NCI-H187 (cell line): ENCODE measurements around the gene CDK5R1.

Source experiments
- DNase-seq, 2 experiments: peaks; one replicate each; lab custom pipeline; 2025; lab: John Stamatoyannopoulos, UW

The CDK5R1 gene

DNA sequence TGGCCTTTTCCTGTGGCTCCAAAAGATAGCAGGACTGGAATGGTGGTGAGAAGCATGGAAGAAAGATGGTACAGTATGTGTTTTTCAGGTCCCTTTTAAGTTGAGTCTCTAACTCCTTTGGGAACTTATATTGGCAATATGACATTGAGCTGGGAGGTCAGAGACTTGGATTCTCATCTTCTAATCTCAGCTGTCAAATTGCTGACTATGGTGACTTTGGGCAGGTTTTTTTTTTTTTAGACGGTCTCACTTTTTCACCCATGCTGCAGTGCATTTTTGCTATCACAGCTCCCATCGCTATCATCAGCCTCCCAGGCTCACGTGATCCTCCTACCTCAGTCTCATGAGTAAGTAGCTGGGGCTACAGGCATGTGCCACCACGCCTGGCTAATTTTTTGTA lies 15.1 kb upstream of the CDK5R1 start:
- no peak for DNase-seq

DNA sequence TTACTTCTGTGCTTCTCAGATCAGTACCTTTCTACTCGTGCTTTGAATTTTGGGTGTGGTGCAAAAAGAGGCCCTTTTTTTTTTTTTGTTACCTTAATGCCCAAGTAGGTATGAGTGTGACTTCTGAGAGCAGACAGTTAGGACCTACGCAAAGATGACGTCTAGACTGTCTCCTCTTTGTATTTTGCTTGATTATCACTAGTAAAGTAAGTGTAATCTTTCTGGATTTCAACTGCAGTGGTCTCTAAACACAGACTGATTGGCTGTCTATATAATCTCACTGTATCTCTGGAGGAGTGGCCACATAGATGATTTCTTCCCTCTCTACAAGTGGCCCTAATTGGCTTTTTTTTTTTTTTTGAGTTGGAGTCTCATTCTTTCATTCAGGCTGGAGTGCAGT lies 11.5 kb upstream of the CDK5R1 start:
- no peak for DNase-seq

DNA sequence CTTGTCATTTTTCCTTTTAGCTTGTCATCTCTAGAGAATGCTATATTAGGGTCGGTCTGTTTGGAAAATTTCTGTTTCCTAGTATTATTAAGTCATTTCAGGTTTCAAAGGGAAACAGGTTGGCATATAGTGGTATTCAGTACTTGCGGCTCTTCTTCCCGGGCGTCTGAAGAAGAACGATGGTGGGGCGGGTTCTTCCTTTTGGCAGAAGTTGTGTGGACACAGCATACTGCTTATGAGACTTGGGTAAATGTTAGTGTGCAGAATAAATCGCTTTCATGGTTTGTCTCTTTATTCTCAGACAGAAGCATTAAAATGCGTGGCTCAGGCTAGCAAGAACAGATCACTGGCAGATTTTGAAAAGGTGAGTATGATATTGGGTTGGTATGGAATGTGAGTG lies 9.6 kb upstream of the CDK5R1 start:
- DNase-seq: no peak

DNA sequence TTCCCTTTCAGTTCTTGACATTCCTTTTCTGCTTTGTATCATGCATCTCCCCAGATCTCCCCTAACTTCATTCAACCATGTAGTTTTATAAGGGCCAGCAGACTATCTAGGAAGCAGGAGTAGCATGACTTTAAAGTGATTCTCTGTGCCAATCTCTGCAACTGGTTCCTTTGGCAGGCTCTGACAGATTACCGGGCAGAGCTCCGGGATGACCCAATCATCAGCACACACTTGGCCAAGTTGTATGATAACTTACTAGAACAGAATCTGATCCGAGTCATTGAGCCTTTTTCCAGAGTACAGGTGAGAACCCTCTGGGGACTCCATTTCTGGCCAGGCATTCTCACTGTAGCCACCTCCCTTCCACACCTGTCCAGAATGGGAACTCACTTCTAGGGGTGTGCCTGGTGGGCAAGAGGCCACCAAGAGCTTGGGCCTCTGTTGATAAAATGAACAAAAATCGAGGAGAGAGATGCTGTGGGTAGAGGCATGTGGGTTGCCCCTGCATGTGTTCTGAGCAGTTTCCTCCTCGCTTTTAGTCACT lies 7.6 kb upstream of the CDK5R1 start:
- DNase-seq: no peak

DNA sequence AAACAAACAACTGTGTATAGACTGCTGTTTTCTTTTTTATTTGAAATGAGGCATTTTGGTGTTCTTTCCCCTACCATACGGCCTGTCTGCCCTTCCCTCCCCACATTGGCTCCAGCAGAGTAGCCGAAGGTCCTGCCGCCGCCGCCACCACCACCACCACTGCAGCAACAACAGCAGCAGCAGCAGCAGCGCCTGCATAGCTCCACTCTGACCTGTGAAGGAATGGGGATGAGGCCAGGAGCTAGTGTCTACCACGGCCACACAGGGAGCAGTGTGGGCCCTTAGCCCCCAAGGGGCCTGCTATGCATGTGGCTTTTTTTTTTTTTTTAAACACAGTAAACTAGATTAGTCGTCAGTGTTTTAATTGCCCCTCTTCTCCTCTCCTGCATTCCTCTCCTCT lies 5.6 kb upstream of the CDK5R1 start:
- no peak for DNase-seq

DNA sequence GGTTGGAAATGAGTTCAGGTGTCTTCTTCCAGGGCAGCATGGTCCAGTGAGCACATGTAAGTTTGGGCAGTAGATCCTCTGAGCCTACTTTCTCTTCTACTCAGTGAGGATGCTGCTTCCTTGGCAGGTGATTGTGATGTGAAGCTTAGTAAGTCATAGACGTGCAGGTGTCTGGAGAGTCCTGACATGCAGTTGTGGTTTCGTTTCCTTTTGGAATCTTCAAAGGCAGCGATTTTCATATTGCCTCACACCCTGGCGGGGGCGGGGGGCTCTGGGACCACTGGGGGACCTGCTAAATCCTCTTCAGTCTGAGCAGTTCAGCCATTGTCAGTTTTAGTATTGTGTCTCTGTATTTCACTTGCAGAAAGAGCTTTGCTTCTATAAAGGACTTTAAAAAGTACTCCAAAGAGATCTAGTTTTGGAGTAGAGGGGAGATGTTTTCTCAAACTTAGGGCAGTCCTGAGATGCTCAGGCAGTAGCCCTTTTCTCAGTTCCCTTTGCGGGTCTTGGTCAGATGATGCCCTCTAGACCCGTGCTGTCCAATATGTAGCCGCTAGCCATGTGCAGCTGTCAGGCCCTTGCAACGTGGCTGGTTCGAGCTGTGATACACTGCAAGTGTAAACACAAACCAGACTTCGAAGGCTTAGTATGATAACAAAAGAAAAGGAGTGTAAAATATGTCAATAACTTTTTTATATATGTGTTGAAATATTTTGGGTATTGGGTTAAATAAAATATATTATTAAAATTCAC lies 4.0 kb upstream of the CDK5R1 start:
- no peak for DNase-seq

DNA sequence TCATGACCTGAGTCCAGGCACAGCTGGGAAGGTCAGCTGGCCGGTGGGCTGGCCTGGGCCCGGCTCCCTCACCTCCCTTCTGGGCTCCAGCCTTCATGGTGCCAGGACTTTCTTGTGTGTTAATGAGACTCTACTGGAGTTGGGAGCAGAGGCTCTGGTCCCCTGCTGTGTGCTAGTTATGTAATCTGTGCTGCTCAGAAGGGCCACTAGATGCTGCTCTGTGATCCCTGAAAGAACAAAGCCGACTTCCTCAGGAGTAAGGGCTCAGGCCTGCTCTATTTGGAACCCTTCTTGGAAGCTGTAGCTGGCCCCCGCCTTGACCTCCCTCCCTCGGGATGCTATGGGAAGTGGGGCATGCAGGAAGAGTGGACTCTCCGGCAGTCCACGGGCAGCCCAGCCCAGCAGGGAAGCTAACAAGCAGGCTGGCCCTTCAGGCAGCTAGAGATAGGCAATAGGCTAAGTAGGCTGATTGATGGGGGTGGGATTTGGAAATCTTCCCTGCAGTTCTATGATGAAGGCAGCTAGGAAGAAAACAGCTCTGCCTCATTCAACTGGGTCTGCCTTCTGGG lies 3.3 kb upstream of the CDK5R1 start:
- peak; percentile 25 to 29 for DNase-seq

DNA sequence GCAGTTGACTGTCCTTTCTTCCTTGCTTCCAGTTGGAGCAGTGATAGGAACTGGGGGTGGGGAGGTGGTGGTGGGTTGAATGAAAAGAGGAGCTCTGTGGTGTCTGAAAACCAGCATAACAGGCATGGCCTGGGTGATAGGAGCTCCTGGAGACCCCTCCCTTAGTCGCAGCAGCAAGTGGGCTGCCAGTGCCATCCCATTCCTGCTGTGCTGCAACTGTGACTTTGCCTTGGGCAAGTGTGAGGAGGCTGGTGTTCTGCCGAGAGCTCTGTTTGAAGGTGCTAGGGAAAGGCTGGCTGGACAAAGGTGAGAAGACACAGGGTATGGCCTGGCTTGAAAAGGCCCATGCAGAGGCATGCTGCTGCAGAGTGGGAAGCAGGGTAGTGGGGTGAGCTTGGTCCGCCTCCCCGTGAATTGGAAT lies 2.7 kb upstream of the CDK5R1 start:
- DNase-seq: no peak

DNA sequence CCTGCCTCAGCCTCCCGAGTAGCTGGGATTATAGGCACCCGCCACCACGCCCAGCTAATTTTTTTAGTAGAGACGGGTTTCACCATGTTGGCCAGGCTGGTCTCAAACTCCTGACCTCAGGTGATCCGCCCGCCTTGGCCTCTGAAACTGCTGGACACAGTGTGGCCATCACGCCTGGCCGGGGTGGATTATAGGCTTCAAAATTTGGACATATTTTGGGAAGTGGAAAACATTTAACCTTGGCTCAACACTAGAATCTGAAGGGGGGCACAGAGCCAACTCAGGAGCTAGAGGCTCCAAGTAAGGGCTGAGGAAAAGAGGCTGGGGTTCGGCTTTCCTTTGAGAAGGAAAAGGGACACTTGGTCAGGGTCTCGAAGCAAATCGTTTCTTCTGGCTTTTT lies 2.2 kb upstream of the CDK5R1 start:
- no peak for DNase-seq

DNA sequence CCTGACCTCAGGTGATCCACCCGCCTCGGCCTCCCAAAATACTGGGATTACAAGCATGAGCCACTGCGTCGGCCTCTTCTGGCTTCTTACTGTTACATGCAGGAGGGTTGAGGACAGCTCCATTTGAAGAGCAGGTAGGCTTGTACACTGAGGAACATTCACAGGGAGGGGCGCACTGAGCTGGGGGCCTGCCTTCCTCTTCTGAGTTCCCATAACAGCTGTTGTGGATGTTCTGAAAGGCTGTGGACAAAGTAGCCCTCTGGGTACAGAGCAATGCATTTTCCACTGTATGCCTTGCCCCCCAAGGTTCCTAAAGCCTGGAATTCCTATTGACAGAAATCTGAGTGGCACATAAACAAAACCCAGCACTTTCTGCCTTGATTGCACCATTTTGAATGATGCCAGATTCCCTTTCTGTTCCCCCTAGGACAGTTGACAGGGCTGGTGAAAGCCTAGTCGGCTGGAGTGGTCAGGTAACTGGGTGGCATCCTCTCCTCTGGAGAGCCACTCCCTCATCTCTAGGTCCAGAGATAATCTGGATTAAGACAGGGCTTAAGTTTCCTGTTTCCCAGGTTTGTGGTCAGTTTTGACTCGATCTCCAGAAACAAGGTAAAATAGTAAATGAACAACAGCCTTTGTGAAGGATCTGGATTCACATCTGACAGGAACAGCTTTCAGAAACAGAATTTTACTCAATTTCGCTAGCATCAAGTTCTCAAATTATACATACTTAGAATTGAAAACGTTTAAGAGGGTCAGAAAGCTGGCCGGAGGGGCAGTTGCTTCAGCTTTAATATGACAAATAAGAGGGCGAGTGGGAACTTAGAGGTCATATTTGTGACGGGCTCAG lies 1.3 kb upstream of the CDK5R1 start:
- no peak for DNase-seq

DNA sequence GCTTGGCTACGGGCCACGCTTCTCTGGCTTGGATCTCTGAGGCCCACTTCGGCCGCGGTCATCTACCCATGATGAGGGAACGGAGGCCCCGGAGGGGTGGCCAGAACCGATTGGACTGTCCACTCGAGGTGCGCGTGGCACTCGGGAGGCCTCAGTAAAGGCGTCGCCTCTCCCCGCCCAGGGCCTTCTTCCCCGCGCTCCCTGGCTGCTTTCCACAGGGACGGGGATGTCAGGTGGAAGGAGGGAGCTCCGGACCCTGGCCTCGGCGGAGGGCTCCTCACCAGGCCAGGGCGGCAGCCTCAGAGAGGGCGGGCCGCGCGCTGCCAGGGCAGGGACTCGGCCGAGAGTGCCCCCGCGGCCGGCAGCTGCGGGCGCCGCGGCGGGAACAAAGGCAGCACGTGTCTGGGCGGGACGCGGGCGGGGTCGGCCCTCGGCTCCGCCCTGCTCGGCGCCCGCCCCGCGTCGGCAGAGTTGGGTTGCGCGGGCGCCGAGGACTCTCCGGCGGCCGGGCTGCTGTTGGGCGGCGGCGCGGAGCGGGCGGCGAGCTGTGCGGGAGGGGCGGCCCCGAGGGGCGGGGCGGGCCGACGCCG lies 587 bp upstream of the CDK5R1 start:
- DNase-seq: peak; percentile 29 to 65

DNA sequence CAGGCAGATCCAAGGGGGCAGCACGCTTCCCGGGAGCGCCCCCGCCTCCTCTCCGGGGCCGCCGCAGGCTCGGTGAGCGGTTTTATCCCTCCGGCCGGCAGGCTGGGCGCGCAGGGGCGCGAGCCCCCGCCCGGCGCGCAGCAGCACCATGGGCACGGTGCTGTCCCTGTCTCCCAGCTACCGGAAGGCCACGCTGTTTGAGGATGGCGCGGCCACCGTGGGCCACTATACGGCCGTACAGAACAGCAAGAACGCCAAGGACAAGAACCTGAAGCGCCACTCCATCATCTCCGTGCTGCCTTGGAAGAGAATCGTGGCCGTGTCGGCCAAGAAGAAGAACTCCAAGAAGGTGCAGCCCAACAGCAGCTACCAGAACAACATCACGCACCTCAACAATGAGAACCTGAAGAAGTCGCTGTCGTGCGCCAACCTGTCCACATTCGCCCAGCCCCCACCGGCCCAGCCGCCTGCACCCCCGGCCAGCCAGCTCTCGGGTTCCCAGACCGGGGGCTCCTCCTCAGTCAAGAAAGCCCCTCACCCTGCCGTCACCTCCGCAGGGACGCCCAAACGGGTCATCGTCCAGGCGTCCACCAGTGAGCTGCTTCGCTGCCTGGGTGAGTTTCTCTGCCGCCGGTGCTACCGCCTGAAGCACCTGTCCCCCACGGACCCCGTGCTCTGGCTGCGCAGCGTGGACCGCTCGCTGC lies 832 bp downstream of the CDK5R1 start:
- no peak for DNase-seq

DNA sequence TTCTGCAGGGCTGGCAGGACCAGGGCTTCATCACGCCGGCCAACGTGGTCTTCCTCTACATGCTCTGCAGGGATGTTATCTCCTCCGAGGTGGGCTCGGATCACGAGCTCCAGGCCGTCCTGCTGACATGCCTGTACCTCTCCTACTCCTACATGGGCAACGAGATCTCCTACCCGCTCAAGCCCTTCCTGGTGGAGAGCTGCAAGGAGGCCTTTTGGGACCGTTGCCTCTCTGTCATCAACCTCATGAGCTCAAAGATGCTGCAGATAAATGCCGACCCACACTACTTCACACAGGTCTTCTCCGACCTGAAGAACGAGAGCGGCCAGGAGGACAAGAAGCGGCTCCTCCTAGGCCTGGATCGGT lies 1.4 kb downstream of the CDK5R1 start:
- no peak for DNase-seq

DNA sequence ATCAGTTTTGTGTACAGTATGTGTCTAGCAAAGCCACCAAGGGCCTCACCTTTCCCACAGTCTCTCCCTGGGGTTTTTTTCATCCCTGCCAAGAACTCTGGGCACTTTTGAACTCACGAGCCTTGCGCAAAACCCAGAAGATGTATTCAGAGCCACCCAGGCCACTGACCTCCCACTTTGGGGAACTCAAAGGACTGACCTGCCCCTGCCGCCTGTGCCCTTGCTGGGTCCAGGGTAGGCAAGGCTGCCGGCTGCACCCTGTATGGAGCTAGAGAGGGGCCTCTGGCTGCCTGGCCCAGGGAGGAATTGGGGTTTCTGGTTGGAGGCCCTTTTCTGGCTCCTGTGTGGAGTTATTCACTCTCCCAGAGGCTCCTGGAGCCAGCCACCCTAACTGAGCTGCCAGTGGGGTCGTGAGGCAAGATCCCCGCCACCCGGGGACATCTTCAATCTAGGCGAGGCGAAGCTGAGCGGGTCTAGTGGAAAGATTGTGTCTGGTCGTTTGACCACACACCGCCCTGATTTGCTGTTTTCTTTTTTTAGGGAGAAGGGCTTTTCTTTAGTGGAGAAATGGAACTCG lies 1.9 kb downstream of the CDK5R1 start:
- no peak for DNase-seq

DNA sequence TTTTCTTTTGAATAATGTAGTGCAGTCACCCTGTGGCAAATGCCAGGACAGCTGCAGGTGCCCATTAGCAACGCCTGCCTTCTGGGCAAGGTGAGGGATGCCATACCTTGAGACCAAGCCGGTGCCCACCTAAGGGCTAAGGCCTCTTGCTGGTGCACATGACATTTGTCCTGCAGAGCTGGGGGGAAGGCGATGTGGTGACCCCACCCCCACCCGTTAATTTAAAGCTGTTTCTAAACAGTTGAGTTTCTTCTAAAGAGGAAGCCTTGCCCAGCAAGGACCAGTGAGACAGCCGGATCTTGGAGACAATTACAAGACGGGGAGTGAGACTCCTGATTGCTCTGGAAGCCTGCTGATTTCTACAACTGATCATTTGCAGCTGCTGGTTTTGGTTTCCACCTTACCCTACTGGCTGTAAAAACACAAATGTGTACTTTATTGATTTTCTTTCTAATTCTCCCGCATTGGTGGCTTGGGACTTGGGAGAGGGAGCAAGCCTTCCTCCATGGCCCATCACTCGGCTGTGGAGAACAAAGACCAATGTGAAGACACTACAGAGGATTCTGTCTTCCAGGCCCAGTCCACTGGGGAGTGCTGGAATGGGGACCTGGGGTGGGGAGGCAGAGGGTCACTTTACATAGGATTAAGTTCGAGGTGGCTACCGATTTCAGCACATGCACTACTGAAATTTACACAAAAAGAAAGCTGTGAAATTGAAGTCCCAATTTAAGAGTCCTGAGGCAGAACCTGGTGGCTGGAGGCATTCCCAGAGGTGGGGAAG lies 2.7 kb downstream of the CDK5R1 start:
- DNase-seq: no peak

DNA sequence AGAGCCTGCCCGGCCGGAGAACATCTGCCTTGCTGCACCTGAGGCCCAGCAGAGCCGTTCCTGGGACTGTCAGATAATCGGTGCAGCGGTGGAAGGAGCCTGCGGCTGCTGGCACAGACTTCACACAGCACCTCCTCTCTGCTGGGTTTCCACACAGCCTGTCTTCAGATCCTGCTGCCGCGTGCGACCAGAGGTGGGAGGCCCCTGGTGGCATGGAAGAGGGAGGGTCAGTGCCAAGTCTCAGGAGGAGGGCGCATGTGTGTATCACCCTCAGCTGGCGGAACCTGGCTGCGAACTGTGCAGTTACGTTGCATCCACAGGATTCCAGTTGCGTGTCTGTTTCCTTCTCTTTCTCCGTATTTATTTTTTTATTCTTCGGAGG lies 3.3 kb downstream of the CDK5R1 start:
- no peak for DNase-seq

DNA sequence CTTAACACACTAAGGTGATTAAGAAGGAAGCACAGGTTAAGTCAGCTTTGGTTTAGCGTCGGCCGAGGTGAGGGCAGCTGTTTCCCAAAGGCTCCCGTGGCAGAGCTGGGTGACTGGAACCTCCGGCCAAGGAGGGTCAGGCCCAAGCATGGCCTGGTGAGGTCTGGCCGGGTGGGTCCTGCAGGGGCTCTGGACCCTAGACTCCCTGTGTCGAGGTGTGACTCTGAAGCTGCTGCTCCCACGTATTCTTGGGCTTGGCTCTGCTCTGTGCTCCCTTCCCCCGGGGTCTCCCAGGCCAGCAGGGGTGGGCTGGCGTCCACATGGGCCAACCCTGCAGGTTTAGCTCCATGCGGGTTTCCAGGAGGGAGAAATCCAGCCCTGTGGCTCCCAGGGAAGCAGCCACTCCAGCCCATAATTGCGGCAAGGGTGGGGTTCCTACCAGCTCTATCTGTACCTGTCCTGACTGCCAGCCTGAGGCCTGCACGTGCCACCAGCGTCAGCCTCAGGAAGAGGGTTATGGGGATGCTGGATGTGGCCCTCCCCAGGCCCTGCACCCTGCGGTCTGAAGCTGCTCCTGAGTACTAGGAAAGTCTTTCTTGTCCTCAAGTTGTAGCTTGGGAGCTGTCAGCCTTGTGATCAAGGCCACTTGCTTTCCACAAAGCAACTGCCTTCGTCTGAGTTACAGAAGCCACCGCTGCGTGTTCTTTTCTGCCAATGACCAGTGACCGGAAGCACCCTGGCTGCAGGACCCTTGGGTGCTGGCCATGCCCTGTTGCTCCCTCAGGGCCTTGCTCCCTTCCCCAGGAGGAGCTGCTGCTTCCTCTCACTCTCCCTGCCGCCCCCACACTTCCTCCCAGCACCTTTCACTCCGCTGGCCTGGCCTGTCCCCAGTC lies 4.8 kb downstream of the CDK5R1 start:
- no peak for DNase-seq

DNA sequence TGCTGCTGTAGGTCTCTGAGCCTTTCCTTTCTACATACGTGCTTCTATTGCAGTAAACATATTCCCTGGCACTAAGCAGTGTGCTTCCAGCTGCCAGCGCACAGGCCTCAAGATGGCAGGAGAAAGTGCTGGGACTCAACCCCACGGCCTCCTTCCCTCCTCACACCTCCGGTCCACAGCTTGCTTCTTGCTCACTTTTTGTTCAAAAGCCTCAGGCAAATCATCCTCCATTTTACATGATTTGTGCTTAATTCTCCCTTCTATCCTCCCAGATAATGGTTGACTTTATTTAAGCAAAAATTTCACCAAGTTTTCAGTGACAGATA lies 5.4 kb downstream of the CDK5R1 start:
- no peak for DNase-seq

DNA sequence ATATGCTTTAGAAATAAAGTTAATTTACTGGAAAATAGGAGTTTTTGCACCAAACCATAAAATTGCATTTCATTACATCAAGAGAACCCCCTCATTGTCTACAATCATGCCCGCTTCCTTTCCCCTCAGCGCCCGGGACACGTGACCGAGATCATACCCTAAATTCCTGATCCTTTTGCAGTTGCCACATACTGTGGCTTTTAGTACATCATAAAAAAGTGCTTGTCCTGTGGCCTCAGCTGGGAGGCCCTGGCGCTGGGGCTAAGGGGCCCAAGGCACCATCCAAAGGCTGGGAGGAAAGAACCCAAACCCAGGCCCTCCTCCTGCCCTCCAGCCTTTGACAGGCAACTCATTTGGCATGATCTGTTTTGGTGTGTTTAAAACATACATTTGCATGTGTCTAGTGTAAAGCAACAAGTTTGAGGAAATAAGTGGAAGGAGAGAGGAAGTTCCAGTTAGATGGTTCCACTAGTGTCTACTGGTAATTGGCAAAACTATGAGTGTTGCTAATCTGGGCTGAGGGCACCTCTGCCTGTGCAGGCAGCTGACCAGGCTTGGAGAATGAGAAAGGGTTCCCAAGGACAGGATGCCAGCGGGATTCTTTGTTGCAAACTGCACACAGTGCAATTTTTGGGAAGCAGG lies 6.0 kb downstream of the CDK5R1 start:
- DNase-seq: no peak
